NCI-H345 (cell line): ENCODE data around the gene USP2.

Source experiments
- DNase-seq: peaks from one replicate; lab custom pipeline; 2025; lab: John Stamatoyannopoulos, UW

The USP2 gene

DNA sequence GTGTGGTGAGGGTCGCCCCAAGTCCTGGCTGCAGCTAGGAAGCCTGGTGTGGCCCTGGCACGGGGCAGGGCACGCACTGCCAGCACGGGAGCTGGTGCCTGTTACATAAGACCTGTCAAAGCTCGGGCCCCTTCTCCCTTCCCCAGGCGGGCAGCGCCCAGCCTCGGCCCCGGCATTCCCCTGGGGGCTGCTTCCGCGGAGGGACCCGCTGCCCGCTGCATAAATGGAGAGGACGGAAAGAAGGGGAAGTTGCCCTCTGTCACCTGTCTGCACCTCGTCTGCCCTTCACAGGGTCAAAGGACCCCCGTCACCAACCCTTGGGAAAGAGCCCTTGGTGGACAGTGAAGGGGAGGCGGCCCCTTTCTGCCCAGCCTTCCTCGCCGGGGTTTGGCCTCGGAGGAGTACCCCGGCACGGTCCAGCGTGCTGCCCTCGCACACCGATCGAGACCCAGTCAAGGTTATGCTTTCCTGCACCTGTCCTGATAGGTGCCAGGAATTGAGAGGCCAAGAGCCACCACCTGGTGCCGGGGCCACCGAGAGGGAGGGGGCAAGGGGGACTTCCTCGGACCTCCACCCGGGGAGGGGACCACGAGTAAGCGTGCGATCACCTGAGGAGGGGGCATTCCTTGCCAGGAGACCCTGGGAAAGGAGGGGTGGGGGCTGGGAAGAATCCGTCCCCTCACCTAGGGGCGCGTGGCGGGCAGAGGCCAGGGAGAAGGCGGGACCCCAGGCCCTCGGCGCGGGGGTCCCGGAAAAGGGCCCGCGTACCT lies 18.2 kb downstream of the USP2 start:
- DNase-seq, result no peak

DNA sequence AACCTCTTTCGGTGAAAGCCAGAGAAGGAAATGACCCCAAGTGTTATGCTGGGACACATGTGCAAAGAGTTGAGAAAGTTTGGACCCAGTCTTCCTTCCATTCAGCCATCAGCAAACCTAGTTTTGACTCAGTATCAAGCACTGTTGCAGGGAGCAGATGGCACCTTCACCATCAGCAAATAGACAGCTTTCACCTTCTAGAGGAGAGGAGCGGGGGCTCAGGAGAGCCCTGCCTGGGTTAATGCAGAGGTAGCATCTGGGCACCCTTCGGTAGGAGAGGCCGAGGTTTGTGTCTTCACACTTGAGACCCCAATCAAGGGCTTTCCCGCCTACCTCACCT lies 18.8 kb downstream of the USP2 start:
- DNase-seq, result no peak

DNA sequence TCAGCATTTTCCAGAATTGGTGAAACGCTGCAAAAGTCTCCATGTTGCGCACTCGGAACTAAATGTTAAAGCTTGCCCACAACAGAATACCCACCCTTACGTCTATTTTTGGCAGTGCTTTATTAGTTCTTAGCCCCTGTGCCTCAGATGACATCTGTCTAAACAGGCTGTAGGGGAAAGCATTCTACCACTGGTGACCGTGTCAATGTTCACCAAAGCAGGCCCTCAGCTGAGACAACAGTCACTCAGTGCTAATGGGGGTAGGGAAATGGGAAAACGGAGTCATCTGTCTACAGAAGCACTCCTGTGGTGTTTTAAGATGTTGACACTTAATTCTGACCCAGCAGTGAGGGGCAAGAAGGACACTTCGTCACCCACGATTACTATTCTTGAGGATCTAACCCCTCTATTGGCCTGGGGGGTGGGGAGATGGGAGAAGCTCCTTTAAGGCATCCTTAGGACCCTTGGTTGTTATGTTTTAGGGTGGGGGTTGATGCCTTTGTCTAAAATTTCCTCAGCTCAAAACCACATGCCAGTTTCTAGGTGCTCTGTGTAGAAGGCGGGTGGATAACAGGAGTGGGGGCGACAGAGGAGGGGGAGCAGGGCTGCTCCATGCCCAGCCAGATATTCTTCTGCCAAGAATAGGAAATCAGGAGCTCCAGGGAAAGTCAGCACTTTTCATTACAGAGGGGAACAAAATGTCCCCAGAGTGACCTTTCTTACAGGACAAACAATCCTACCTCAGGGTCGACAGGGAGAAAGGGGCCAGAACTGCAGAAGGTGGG lies 19.4 kb downstream of the USP2 start:
- no peak for DNase-seq

DNA sequence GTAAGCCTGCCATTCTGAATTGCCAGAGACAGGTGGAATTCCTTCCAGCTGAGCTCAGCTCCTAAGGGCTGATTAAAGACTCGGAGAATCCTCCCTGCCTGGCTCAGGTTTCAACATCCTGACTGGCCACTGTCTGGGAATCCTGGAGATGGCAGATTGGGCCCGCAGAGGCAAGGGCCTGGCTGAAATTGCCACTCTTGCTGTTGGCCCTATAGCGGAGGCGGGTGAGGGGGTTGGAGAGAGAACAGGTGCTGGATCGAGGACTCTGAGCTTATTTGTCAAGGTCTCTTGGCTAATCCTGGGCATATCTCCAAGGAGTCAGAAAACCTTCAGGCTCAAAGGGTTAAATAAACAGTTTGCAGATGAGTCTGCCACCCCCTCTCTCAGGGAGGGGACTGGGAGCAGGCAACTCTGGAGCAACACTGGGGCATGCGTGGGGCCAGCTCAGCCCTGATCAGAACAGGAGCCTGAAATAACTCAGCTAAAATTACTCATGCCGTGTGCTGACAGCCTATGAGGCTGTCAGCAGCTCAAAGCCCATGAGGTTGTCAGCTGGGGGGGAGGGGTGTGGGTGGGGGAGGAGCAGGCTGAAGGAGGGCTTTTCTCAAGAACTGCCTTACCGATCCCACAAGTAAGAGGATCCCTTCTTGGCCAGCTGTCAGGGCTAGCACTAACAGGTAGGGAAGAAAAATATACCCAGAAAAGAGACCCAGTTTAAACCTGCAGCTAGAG lies 20.3 kb downstream of the USP2 start:
- DNase-seq, result no peak

DNA sequence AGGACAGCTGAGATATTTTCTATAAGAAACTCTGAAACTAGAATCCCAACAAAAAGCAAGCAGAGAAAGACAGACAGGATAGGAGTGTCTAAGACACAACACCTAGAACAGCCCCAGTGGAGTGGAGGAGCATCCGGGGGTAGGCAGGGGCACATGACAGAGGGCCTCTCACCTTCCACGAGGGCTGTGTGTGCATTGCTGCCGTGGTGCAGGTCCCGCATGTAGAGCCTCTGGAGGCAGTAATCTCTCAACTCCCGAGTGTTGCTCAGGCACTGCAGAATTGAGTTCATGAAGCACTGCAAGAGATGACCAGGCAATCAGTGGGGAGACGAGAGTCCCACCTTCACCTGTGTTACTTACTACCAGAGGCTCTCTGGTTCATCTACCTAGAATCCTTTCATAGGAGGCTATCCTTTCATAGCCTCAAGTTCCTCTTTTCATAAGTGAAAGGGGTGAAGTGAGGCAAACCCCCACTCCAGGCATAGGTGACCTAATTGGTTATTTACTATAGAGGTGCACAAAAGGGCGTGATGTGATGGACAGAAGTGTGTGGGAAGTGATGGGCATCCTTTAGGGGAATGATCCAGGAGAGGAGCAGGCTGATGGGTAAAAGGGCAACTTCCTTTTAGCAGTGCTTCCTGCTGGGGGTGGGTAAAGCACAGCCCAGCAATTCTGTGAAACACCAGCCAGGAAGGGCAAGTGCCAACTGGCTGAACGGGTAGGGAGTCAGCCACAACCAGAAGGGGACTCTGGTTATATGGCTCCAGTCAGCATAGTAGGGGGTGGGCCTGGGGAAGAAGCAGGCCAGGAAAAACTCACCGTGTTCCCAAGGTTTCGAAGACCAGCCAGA lies 21.9 kb downstream of the USP2 start:
- DNase-seq, result no peak

DNA sequence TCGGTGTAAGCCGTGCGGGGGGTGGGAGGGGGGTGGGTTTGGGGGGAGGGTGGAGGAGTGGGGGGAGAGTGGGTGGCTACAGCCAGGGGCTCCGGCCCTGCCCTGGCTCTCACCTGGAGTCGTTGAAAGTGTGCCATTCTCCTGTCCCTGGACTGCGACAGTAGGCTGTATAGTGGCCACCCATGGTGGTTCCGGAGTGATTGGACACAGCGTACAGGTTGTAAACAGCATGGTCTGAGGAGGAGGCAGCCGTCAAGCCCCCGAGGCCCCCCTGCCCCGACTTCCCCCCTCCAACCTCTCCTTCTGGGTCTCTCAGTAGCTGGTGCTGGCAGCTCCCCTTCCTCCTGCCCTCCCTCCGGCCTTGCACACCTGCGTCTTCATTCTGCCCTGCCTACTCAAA lies 24.4 kb downstream of the USP2 start:
- DNase-seq, result no peak

DNA sequence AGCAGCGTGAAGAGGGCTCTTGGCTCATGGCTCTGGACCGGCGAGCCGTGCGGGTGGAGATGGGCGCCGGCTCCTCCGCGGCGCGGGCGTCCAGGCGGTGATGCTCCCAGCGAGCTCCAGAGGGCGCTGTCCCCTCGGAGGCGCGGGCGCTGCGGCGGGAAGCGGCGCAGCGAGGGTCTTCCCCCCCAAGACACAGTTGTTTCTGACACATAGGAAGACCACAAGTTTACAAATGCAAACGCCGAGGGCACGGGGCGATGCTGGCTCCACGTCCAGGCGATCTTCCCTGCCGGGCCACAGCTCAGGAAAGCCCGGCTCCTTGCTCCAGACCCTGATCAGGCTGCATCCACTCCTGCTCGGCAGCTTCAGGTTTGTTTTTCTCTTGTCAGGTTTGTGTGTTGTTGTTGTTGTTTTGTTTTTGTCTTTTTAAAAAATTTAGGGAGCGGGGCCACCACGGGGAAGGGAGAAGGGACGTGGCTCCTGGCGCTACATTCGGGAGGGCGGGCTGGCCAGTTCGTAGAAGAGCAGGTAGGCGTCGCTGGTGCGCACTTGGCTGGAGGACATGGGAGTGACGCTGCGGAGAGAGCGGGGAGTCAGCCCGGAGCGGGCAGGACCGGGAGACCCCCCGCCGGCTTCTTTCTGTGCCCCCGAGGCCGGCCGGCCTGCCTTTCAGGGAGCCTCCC lies 25.0 kb downstream of the USP2 start:
- peak; percentile 40 for DNase-seq

DNA sequence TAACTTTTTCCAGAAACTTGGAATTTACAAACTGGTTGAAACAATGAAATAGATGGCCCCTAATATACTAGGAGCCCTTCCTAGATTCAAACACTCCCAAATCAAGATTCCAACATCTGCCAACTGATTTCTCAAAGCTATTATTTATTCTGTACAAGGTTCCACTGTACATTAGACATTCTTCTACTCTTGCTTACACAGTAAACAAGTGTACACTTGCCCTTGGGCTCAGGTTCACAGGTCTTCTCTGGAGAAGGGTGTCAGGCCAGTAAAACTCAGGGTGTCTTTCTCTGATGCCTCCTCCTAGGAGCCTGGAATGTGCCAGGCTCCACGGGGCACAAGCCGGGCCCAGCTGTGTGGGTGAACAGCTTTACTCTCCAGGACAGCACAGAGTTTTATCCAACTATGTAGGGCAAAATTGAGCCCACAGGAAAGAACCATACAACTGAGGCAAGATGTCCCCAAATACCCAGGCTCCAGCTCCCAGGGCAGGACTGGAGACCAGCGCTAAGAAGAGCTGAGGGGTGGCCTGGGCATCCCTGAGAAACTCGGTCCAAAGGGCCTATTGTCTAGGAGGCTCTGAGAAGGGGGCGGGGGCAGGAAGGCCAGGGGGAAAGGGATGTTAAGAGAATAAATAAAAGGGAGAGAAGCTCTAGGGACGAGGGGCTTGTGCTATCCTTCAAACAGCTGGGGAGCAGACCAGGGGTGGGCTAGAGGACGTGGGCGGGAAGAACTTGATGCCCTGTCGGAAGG lies 26.2 kb downstream of the USP2 start:
- no peak for DNase-seq

DNA sequence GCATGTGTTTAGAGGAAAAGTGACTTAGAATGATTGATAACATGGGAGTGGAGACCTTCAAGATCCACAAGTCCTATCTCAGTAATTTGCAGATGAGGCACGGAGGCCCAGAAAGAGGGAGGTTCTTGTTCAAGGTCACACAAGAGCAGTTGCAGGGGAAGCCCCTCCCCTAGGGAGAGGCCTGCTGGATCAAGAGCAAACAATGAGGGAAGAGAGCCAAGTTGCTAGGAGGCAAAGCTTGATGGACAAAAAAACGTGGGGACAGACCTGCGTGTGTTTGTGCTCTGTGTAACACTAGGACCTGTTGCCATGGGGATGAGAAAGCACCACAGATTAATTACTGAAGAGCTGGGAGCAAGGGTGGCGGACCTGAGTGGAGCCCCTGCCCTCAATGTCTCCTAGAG lies 28.6 kb downstream of the USP2 start:
- peak; percentile 88 for DNase-seq

DNA sequence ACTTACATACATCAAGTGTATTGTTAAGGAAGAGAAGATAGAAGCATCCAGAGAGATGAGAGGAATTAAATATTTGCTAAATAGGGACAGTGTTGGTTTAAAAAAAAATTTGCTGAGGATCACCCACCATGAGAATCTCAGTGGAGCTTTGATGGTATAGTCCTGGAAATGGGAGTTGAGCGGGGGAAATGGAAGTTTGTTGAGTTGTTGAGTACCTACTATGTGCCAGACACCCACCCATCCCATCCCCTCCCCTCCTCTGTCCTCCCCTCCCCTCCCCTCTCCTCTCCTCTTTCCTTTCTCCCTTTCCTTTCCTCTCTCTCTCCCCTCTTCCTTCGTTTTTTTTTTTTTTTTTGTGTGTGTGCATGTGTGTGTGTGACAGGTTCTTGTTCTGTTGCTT lies 30.3 kb downstream of the USP2 start:
- DNase-seq, result no peak

DNA sequence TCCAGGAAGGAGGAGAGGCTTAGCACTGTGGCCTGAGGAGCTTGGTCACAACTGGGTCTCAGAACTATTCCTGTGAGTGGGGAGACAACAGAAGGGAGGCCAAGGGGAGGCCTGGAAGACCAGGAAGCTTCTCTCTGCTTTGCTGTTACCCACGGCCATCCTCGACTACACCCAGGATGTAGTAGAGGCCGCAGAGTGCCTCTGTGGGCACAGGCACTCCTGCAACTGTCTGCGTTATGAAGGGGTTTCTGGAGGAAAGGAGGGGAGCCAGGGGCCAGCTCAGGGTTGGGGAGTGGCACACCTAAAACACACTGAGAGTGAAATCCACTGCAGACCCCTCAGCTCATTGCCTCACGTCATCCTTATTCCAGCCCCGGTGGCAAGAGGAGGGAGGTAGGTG lies 31.2 kb downstream of the USP2 start:
- no peak for DNase-seq

DNA sequence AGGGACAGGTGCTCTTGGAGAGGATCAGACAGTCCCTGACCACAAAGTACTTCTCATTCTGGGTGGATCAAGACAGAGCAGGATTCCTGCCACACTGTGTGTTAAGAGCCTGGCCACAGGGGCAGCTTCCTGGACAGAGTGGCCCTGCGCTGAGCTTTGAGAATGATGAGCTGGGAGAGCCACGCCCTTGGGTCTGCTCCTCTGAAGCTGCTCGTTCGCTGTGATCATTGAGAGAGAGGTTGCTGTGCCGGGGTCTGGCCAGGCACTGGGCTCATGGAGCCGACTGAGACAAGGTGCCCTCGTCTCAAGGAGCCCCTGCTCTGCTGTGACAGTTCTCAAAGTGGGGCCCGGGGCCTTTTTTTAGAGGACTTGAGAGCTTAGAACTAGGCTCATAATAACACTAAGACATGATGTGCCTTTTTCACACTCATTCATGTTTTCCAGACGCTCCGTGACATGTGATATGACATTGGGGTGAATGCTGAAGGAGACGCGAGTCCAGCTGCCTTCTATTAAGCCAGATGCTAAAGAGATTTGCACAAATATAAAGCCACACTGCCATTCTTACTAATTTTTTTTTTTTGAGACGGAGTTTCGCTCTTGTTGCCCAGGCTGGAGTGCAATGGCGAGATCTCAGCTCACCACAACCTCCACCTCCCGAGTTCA lies 33.4 kb downstream of the USP2 start:
- DNase-seq, result no peak

DNA sequence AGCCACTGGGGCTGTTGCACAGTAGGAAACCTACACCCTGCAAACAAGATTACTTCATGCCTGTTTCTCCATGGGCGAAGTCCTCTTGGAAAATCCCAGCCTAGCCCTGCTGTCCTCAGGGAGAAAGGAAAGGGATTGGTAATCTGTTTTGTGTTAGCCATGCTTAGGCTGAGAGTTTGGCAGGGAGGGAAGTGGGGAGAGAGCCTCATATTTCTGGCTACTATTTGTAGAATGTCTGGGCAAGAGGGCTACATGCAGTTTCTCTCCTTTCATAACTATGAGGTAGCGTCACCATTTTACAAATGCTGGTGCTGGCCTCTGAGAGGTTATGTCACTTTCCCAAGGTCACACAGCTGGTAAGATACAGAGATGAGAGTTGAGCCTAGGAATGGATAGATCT lies 34.2 kb downstream of the USP2 start:
- no peak for DNase-seq

DNA sequence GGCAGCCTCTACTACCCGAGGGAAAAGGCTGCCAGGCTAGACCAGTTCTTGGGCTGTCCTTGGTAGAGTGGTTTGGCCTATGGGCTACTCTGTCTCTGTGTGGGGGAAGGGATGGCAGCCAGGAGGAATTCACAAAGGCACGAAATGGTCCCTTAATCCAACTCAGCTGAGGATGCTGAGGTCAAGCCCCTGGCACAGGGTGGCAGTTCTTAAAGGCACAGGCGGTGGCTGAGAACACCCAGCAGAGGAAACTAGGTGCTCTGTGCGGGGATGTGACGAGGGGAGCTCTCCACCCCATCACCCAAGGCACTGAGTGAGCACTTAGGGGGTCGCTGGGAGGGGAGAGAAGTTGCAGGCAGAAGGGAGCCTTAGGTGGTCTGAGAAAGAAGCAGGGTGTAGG lies 34.9 kb downstream of the USP2 start, which contains the start of gene MFRP:
MFRP (minus strand) TSS at position 101 of the 400 bp plus-strand sequence. CDS start 192 bp downstream, outside the sequence.
- no peak for DNase-seq

DNA sequence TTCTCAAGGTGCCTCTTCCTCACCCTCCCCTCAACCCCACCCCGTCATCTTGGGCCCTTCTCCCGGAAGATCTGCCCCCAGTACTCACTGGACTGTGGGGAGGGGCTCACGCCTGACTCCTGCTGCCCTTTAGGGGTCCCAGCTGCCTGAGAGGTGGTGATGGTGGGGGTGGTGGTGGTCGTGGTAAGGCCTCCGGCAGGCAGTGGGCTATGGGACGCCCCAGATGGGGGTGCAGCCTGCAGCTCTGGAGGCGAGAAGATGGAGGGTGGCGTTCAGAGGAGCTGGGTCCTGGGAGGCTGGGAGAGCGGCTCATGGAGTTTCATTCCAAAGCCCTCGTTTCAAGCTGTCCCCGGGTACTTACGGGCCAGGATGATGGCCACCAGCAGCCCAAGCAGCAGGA lies 35.8 kb downstream of the USP2 start:
- no peak for DNase-seq

DNA sequence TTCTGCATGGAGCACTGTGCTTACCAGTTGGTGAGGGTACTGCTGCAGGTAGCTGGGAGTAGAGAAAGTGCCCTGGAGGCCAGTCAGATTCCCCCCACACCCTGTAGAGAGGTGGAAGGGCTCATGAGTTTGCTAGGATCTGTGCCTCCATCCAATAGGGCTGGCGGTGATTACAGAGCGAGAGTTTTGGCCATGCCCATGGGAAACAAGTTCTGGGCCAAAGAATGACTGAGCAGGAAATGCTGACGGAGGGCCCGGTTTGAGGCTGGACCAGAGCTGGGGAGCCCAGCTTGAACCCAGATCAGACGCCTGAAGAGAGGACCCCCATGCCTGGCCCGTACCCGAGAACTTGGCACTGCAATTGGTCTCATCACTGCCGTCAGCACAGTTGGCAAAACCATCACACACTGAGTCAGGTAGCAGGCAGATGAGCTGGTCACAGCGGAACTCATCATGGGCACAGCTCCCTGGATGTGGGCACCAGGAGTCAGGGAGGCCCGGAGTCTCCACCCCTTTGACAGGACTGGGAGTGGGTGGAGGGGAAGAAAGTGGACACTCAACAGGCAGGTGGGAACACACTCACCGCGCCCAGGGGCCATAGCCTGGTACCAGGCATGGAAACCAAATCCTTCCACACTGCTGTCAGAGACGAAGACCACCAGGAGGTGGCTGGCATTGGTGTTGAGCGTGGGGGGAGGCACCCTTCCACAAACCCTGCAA lies 37.0 kb downstream of the USP2 start:
- no peak for DNase-seq

DNA sequence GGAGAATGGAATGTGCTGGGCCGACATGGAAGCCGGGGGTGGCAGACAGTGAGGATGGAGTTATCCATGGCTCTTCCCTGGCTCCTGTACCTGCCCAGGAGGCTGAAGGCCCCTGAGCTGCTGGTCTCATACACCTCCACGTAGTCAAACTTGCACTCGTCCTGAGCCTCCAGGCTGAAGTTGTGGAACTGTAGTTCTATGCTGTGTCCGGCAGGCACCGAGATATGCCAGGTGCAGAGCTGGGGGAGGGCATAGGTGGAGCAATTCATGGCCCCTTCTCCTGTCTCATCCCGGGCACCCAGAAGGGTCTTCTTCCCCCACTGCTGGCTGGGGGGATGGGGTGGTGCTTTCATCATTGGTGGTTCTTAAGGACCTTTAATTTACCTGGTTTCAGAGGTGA lies 37.8 kb downstream of the USP2 start:
- DNase-seq, result no peak

DNA sequence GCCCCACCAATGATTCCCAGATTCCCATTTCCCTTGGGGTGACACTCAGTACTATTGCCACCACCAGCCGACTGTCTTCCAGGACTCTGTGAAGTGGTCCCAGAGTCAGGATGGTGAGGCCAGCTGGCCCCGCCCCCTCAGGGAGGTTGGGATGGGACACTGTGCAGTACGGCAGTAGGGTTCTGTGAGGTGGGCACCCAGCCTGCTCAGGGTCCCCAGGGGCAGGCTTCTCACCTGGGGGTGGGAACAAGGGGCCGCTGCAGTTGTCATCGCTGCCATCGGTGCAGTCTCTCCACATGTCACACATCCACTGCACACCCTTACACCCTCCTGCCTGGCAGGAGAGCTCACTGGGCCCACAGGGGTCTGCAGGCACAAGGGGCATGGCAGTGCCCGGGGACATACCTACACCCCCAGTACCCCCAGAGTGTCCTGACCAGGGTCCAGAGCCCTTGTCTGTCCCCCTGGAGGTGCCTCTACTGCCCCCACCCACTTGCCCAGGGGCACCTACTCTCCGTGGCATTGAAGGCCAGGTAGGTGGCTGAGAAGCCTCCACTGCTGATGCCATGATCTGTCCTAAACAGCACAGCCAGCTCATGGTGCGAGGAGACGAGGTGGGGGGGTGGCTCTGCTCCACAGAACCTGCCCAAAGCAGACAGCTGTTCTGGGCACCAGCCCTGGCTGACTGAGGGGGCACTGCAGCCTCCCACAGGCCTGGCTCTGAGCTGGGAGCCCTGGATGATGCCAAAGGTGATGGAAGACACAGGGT lies 38.9 kb downstream of the USP2 start:
- no peak for DNase-seq

DNA sequence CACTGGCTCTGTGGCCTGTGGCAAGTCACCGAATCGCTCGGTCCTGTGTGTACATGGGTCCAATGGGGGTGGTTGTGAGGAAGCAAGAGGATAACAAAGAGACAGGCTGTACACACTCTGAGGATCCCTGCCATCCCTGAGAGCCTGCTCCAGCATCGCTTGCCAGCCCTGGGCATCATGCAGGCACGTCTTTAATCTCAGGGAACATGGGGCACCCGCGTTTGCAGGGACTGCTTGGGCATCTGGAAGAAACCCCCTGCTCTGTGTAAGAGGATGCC lies 39.5 kb downstream of the USP2 start:
- no peak for DNase-seq
